GM19467 (cell line): ENCODE measurements around the gene CALCOCO1.
"Not testable (repeated sequence)": the region's sequence is repeated elsewhere in the genome, so short reads cannot be mapped to it uniquely, and the experiment has no call there.

ENCODE experiments used
- ATAC-seq: cut with Tn5 transposase; IDR thresholded peaks from one replicate; pipeline ENCODE4 v1.9.1; 2021; ENCODE audit warnings: mild to moderate bottlenecking, moderate library complexity; ENCODE audit not compliant: unreplicated experiment

The CALCOCO1 gene

DNA sequence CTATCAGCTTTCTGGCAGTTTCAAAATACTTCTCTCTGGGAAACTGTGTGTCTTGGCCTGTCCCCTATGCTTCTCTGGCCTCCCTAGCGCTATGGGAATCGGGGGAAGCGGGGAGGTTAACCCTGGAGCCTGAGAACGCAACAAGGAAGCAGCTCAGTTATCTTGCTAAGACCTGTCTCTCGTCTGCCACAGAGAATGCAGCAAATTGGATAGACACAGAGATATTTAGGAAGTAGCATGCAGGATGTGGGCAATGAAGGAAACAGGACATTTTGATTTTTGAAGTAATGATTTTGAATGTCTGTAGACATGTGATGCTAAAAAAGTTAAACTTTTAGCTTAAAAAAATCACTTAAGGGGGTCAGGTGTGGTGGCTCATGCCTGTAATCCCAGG is 6.6 kb upstream of the CALCOCO1 start:
- ATAC-seq: no peak

DNA sequence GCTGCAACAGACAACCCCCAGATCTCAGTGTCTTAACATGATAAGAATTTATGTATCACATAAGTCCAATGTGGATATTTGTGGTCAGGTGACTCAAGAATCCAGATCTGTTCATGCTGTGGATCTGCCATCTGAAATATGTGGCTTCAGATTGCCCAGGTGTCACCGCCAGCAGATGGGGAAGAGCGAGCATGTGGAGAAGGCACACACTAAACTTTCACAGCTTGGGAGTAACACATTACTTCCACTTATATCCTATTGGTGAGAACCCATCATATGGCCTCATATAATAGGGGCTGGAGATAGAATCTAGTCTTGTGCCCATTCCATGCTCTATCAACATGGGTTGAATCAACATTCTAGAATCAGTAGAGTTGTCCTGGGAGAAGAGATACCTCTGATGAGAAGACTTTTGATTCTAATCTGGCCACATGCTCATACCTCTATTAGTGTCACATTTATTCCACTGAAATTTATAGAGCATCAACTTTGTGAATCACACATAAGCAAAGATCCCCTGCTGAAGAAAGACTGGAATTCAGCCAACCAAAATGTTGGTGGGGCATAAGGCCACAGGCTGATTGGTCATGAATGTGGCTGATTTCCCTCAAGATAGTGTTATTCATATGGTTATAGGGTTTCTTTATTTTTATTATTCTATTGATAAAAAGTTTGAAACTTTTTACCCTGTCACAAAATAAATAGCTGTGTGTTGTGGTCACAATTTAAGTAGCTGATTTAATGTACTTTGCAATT is 6.0 kb upstream of the CALCOCO1 start:
- no peak for ATAC-seq

DNA sequence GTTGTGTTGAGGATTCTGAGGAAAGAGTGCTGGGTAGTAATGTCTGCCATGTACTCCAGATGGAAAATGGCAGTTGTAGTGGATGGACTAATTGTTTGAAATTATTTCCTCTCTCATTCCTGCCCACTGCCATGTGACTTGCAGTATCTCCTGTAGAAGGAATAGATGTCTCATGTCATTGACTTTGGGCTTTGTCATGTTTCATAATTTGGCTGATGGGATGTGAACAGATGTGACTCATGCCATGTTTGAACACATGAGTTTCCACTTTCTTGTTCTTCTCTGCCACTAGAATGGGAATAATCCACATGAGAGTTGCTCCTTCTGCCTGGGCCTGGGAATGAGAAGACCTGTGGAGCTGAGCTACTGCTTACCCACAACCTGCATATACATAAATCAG is 2.4 kb upstream of the CALCOCO1 start:
- ATAC-seq: no peak

DNA sequence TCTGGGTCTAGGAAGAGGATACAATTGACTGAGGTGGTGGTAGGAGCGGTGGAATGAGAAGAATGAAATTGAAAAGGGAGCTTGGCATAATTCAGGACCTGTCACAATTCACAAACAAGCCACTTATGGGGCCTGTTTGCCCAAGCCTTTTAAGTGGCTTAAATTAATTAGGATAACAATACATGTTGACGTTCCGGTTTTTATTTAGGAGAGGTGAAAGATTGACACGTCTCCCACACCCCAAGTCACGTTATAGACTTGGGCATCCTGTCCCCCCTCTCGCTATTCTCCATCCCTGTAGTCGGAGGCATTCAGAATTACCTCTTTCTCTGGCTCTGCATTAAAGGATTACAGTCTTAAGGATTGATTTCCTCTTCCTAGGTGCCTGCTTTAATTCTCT is 954 bp upstream of the CALCOCO1 start:
- no peak for ATAC-seq

DNA sequence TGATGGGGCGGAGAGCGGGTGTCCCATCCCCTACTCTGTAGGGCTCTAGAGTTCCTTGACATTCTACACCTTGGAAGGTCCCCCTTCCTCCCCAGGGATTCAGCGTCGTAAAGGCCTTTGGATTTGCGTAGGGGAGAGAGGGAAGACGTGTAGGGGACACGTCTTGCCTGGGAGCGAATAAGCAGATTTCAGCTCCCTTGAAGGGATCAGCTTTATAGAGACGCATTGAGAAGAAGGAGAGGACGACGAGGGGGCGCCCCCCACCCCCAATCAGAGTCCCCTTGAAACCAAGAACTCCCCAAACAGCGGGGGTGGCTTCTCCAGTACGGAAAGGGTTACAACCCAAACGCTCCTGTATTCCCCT is 324 bp downstream of the CALCOCO1 start:
- no peak for ATAC-seq

GRCh38 chr12:53726341-53726740 is 911 bp downstream of the CALCOCO1 start:
- no peak for ATAC-seq

- ATAC-seq: no peak
Observed at GRCh38 chr12:53725824-53726223, 1.4 kb downstream of the CALCOCO1 start.

GRCh38 chr12:53722450-53723041 is 4.7 kb downstream of the CALCOCO1 start:
- ATAC-seq: no peak

GRCh38 chr12:53720946-53721345 is 6.3 kb downstream of the CALCOCO1 start:
- no peak for ATAC-seq

GRCh38 chr12:53719649-53720048 is 7.6 kb downstream of the CALCOCO1 start:
- no peak for ATAC-seq

- not testable (repeated sequence) for ATAC-seq
Observed at GRCh38 chr12:53718567-53718966, 8.7 kb downstream of the CALCOCO1 start.

DNA sequence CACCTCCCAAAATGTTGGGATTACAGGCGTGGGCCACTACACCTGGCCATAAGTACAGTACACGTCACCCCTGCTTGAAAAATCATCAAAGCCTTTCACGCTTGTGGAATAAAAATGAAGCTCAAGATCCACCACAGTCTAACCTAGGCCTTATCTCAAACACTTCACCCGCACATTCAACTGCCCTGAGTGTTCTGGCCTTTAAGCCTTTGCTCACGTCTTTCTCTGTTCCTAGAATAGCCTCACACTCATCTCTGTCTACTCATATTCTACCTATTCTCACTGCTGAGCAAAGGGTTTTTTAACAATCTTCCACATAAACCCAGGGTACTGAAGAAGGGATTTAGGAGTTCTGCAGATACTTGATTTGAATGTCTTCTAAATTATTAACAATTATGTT is 9.9 kb downstream of the CALCOCO1 start:
- no peak for ATAC-seq

DNA sequence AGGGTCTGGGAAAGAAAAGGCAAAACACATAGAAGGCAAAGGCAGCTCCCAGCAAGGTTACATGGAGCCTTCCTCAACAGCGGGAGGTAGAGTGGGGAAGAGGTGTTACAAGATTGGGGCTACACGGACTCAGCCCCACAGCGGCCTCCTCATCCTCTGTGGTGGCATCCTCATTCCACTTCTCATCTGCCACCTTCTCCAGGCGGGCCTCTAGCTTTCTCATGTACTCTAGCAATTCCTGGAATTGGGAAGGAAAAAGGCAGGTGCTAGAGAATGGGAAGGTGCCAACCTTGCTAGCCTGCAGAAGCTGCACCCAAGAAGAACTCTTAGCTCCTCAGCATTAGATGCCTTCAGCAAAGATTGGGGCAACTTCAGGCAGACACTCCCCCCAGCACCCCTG is 13.2 kb downstream of the CALCOCO1 start:
- no peak for ATAC-seq

DNA sequence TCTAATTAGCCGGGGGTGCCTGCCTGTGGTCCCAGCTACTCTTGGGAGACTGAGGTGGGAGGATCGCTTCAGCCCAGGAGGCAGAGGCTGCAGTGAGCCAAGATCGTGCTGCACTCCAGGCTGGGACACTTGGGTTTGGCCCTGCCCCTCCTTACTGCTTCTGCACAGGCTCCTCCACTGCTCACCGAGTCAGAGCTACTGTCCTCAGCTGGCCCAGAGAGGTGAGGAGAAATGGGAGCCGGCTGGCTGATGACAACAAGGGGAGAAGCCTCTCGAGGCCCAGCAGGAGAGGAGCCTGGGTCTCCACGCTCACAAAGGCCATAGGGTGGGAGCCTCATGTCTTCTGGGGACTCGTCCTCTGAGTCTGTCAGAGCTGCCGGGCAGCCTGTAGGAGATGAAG is 13.7 kb downstream of the CALCOCO1 start:
- ATAC-seq: no peak

DNA sequence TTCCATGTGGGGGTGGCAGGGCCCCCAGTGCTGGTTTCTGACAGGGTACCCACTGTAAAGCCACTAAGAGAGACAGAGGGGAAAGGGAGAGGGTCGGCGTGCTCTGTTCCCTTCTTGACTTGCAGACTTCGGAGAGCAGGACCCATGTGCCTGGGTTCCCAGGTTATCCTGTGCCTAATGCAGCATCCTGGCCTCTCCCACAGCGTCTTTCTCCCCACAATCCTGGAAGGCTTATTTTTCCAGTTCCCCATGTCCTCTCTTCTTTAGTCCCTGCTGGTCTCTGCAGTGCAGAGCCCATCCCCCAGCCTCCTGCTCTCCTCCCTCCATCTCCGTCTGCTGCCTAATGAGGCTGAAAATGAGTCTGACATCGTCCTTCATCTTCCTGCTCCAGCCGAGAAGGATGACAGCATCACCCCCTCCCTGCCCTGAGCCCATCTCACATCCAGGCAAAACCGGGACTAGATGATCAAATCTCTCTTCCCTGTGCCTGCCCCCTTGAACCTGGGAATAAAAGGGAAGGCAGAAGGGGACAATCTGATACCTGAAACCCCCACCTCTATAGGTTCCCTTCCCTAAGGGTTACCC is 15.1 kb downstream of the CALCOCO1 start:
- ATAC-seq: no peak

GRCh38 chr12:53710091-53710490 is 17.2 kb downstream of the CALCOCO1 start:
- no peak for ATAC-seq

DNA sequence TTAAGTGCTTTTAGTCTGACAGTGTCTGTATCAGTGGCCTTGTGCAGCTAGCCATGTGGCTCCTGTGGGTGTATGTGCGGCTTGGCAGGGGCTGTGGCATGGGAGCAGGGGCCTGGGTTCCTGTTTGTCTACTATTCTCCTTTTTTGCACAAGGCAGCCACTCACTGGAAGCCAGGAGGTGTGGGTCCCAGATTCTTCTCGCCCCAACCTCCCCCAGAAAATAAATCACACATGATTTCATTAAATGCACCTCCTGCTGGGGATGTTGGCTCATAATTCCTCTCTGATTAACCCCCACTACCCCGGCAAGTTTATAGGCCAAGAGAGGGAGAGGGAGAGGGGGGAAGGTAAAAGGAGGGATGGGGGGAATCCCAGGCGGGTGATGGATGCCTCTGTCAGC is 17.6 kb downstream of the CALCOCO1 start:
- ATAC-seq: no peak

- no peak for ATAC-seq
Observed at GRCh38 chr12:53706080-53706479, 21.2 kb downstream of the CALCOCO1 start.

GRCh38 chr12:53703756-53704155 is 23.5 kb downstream of the CALCOCO1 start:
- no peak for ATAC-seq

GRCh38 chr12:53701518-53702264 is 25.6 kb downstream of the CALCOCO1 start:
- peak; percentile 59 for ATAC-seq

GRCh38 chr12:53700567-53700966 is 26.7 kb downstream of the CALCOCO1 start:
- no peak for ATAC-seq

DNA sequence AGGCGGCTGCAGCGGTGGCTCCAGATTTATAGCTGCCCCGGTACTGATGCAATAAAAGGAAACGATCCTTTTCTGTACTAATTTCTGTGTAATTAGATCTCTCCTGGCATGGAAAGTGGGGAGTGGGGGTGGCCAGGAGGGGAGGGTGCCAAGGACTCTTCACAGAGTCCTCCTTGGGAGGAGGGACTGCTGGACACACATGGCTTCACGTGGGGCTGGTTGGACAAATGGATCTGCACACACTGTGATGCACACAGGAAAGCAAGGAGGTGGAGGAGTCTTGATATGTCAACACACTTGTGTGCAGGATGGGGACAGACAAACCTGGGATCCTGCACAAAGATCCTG is 27.6 kb downstream of the CALCOCO1 start:
- ATAC-seq: no peak
